ENCODE data around the gene BNIP1. TPM values are rescaled to one million over a fixed set of nuclear protein-coding genes. Genes with fewer than 3 reads are reported as not detected.
"Not testable (repeated sequence)": the region's sequence is repeated elsewhere in the genome, so short reads cannot be mapped to it uniquely, and the experiment has no call there.

Gene BNIP1
- total RNA-seq, 1 donor from 2014 or later: 6.1 TPM

GRCh38 chr5:173108914-173109313 lies 35.4 kb upstream of the BNIP1 start:
- no peak overlapping the region for H3K4me3 Mint-ChIP-seq (ENCODE audit: low read depth)
- H3K36me3 Mint-ChIP-seq (ENCODE audit: insufficient read depth): peaks cover 10% of the 10 kb centered on the region

GRCh38 chr5:173114536-173114935 lies 29.8 kb upstream of the BNIP1 start:
- Mint-ChIP-seq H3K9me3 (ENCODE audit: low read depth) (no peaks in the 10 kb centered on the region), H3K27ac (no peak overlapping the region), H3K4me3 (ENCODE audit: low read depth) (no peak overlapping the region), H3K4me1 (ENCODE audit: low read depth) (no peaks in the 10 kb centered on the region), H3K27me3 (no peaks in the 10 kb centered on the region), H3K36me3 (ENCODE audit: insufficient read depth) (peaks cover 16% of the 10 kb centered on the region)
- no peak for TF ChIP-seq CTCF (IDR thresholded peaks at IDR 0.05; ENCODE audit: unreplicated experiment)
- no peak for DNase-seq (ENCODE audit: low spot score, unreplicated experiment)

More at GRCh38 chr5:173108914-173109313, 35.4 kb upstream of the BNIP1 start:
- Mint-ChIP-seq H3K27ac (no peak overlapping the region), H3K9me3 (ENCODE audit: low read depth) (no peaks in the 10 kb centered on the region), H3K4me1 (ENCODE audit: low read depth) (no peaks in the 10 kb centered on the region), H3K27me3 (no peaks in the 10 kb centered on the region)
- no peak for DNase-seq (ENCODE audit: low spot score, unreplicated experiment)
- TF ChIP-seq CTCF (IDR thresholded peaks at IDR 0.05; ENCODE audit: unreplicated experiment): no peak

GRCh38 chr5:173119719-173120118 lies 24.6 kb upstream of the BNIP1 start:
- Mint-ChIP-seq H3K4me3 (ENCODE audit: low read depth) (no peak overlapping the region), H3K27me3 (no peaks in the 10 kb centered on the region), H3K27ac (no peak overlapping the region), H3K36me3 (ENCODE audit: insufficient read depth) (peaks cover 15% of the 10 kb centered on the region), H3K9me3 (ENCODE audit: low read depth) (no peaks in the 10 kb centered on the region), H3K4me1 (ENCODE audit: low read depth) (no peaks in the 10 kb centered on the region)
- no peak for TF ChIP-seq CTCF (IDR thresholded peaks at IDR 0.05; ENCODE audit: unreplicated experiment)
- no peak for DNase-seq (ENCODE audit: low spot score, unreplicated experiment)

GRCh38 chr5:173123416-173123815 lies 20.9 kb upstream of the BNIP1 start:
- Mint-ChIP-seq H3K36me3 (ENCODE audit: insufficient read depth) (peaks cover 26% of the 10 kb centered on the region), H3K4me1 (ENCODE audit: low read depth) (no peaks in the 10 kb centered on the region), H3K9me3 (ENCODE audit: low read depth) (no peaks in the 10 kb centered on the region), H3K27ac (no peak overlapping the region), H3K4me3 (ENCODE audit: low read depth) (no peak overlapping the region), H3K27me3 (no peaks in the 10 kb centered on the region)
- no peak for DNase-seq (ENCODE audit: low spot score, unreplicated experiment)
- TF ChIP-seq CTCF (IDR thresholded peaks at IDR 0.05; ENCODE audit: unreplicated experiment): no peak

- not testable (repeated sequence) for DNase-seq (ENCODE audit: low spot score, unreplicated experiment); H3K4me1 Mint-ChIP-seq (ENCODE audit: low read depth)
These were observed 12.2 kb upstream of the BNIP1 start for GRCh38 chr5:173132166-173132565.

GRCh38 chr5:173138707-173139106 lies 5.6 kb upstream of the BNIP1 start:
- Mint-ChIP-seq H3K9me3 (ENCODE audit: low read depth) (no peaks in the 10 kb centered on the region), H3K4me1 (ENCODE audit: low read depth) (no peaks in the 10 kb centered on the region), H3K4me3 (ENCODE audit: low read depth) (no peak overlapping the region), H3K27ac (no peak overlapping the region), H3K27me3 (no peaks in the 10 kb centered on the region), H3K36me3 (ENCODE audit: insufficient read depth) (no peaks in the 10 kb centered on the region)
- no peak for DNase-seq (ENCODE audit: low spot score, unreplicated experiment)
- TF ChIP-seq CTCF (IDR thresholded peaks at IDR 0.05; ENCODE audit: unreplicated experiment): no peak

More at GRCh38 chr5:173132166-173132565, 12.2 kb upstream of the BNIP1 start:
- H3K36me3 Mint-ChIP-seq (ENCODE audit: insufficient read depth); H3K27ac Mint-ChIP-seq; H3K9me3 Mint-ChIP-seq (ENCODE audit: low read depth); H3K27me3 Mint-ChIP-seq; H3K4me3 Mint-ChIP-seq (ENCODE audit: low read depth): not testable (repeated sequence)

All from progenitor cell of endocrine pancreas (in vitro differentiated cells).